CD14-positive monocyte (primary cell): ENCODE measurements around the gene OR5B17. TPM values are rescaled to one million over a fixed set of nuclear protein-coding genes. Genes with fewer than 3 reads are reported as not detected.

ENCODE experiments used
- DNase-seq, 3 donors: peaks; one replicate each; pipeline ENCODE4 v3.0.0-alpha.2; 2011 to 2022
- H2AFZ ChIP-seq: 2 replicates; pipeline ENCODE4 v1.6.0; 2012; ENCODE audit warnings: mild to moderate bottlenecking, low read depth, low read length, inconsistent platforms; ENCODE audit not compliant: insufficient read depth, poor library complexity, severe bottlenecking
- H3K27ac ChIP-seq, 2 donors: 1 replicate in 1 of 2; 2 replicates in 1 of 2; pipeline ENCODE4 v1.5.1; 2012 to 2013; ENCODE audit warnings: low read length in 2 of 2, control low read depth in 1 of 2, inconsistent platforms in 1 of 2, low read depth in 1 of 2, mild to moderate bottlenecking in 1 of 2
- H3K27me3 ChIP-seq, 2 donors: one replicate each; pipeline versions ENCODE4 v1.6.0 to v1.6.1; 2011 to 2013; ENCODE audit warnings: low read length in 2 of 2; ENCODE audit not compliant: control insufficient read depth in 2 of 2, insufficient read depth in 2 of 2
- H3K36me3 ChIP-seq, 2 donors: replicated peaks in 1 of 2; 1 replicate in 1 of 2; 2 replicates in 1 of 2; pipeline versions ENCODE4 v1.5.1 to v1.6.1; 2012 to 2013; ENCODE audit warnings: low read length in 2 of 2, control low read depth in 1 of 2, inconsistent platforms in 1 of 2, mild to moderate bottlenecking in 1 of 2; ENCODE audit not compliant: insufficient read depth in 2 of 2, control insufficient read depth in 1 of 2
- H3K4me1 ChIP-seq, 2 donors: 1 replicate in 1 of 2; 2 replicates in 1 of 2; pipeline versions ENCODE4 v1.5.1 to v1.6.1; 2012 to 2013; ENCODE audit warnings: low read length in 2 of 2, control low read depth in 1 of 2, inconsistent platforms in 1 of 2, mild to moderate bottlenecking in 1 of 2, moderate library complexity in 1 of 2; ENCODE audit not compliant: insufficient read depth in 2 of 2, control insufficient read depth in 1 of 2
- H3K4me2 ChIP-seq: replicated peaks from 2 replicates; pipeline ENCODE3; 2012; ENCODE audit warnings: low read length, moderate library complexity, mild to moderate bottlenecking; ENCODE audit not compliant: poor library complexity, severe bottlenecking; ENCODE audit errors: extremely low read depth
- H3K4me3 ChIP-seq, 3 experiments: fragments of 200-600 bp in 1 of 3; sonication (generic) in 1 of 3; replicated peaks in 1 of 3; 1 replicate in 2 of 3; 2 replicates in 1 of 3; pipeline ENCODE4 v1.5.1; 2011 to 2013; ENCODE audit warnings: low read length in 3 of 3, mild to moderate bottlenecking in 3 of 3, control low read depth in 2 of 3, low read depth in 2 of 3, inconsistent platforms in 1 of 3, moderate library complexity in 1 of 3
- H3K79me2 ChIP-seq: 2 replicates; pipeline ENCODE4 v1.6.0; 2012; ENCODE audit warnings: mild to moderate bottlenecking, control low read depth, inconsistent platforms, low read length, moderate library complexity; ENCODE audit not compliant: insufficient read depth
- H3K9ac ChIP-seq: 2 replicates; pipeline ENCODE4 v1.6.0; 2017; ENCODE audit warnings: low read length, mild to moderate bottlenecking; ENCODE audit not compliant: insufficient read depth, poor library complexity, severe bottlenecking
- H3K9me3 ChIP-seq, 2 donors: replicated peaks in 1 of 2; 1 replicate in 1 of 2; 2 replicates in 1 of 2; pipeline versions ENCODE4 v1.5.1 to v1.6.1; 2012 to 2013; ENCODE audit warnings: low read length in 2 of 2, control low read depth in 1 of 2; ENCODE audit not compliant: control insufficient read depth in 1 of 2, insufficient read depth in 1 of 2
- H4K20me1 ChIP-seq: 2 replicates; pipeline ENCODE4 v1.6.0; 2012; ENCODE audit warnings: mild to moderate bottlenecking, low read length, control low read depth, moderate library complexity; ENCODE audit not compliant: insufficient read depth
- H3K27ac Mint-ChIP-seq, 7 donors: one replicate each; pipeline ENCODE4 v1.8.0; 2020; ENCODE audit warnings: mild to moderate bottlenecking in 7 of 7, mixed read lengths in 7 of 7, moderate library complexity in 6 of 7, inconsistent platforms in 2 of 7
- H3K27me3 Mint-ChIP-seq, 3 donors: one replicate each; pipeline ENCODE4 v1.8.0; 2021 to 2022; ENCODE audit warnings: low read depth in 3 of 3, mild to moderate bottlenecking in 3 of 3, mixed read lengths in 3 of 3, moderate library complexity in 3 of 3, inconsistent platforms in 1 of 3
- H3K36me3 Mint-ChIP-seq, 2 donors: one replicate each; pipeline ENCODE4 v1.8.0; 2020; ENCODE audit warnings: mixed read lengths in 2 of 2, inconsistent platforms in 1 of 2, mild to moderate bottlenecking in 1 of 2
- H3K4me1 Mint-ChIP-seq: one replicate; pipeline ENCODE4 v1.8.0; 2020; ENCODE audit warnings: mild to moderate bottlenecking, mixed read lengths
- H3K4me3 Mint-ChIP-seq, 2 donors: one replicate each; pipeline ENCODE4 v1.8.0; 2020; ENCODE audit warnings: mild to moderate bottlenecking in 2 of 2, mixed read lengths in 2 of 2, moderate library complexity in 1 of 2
- H3K9me3 Mint-ChIP-seq, 7 donors: one replicate each; pipeline ENCODE4 v1.8.0; 2020 to 2022; ENCODE audit warnings: mixed read lengths in 7 of 7, mild to moderate bottlenecking in 6 of 7, moderate library complexity in 6 of 7, inconsistent platforms in 2 of 7
- CTCF ChIP-seq: fragments of 200-600 bp; IDR thresholded peaks from one replicate; pipeline ENCODE4 v1.8.0; 2022; ENCODE audit warnings: antibody characterized with exemption, mild to moderate bottlenecking
- WGBS: methylation state at CpG from one replicate; pipeline ENCODE4 v1.1.5; 2013; ENCODE audit warnings: missing lambda C conversion rate; ENCODE audit not compliant: insufficient coverage; 5-methylcytosine and 5-hydroxymethylcytosine counted together
- intact Hi-C, 2 donors: fragments of 100-400 bp; cut with micrococcal nuclease; formaldehyde crosslinking; loops; one replicate each; pipeline versions ENCODE4 v1.15.0 to v1.15.1; 2023
- polyA plus RNA-seq, 3 donors: library from polyadenylated mRNA; depleted of rRNA in 1 of 3; unstranded in 2 of 3; stranded (reverse) in 1 of 3; fragments of 300-500 nt in 2 of 3; fragments of >200 nt in 1 of 3; fragmentation: Illumina TruSeq in 2 of 3; gene quantifications; 1 replicate in 2 of 3; 2 replicates in 1 of 3; pipeline ENCODE4 v1.2.3, GENCODE V29; 2012 to 2021

OR5B17 gene
- polyA plus RNA-seq, 3 donors: not detected

- H3K79me2 ChIP-seq: no peaks in the 10 kb centered on the region
- Mint-ChIP-seq H3K27ac (no peak overlapping the region), H3K4me3 (no peak overlapping the region), H3K36me3 (no peaks in the 10 kb centered on the region), H3K27me3 (no peaks in the 10 kb centered on the region), H3K9me3 (peaks cover 0 to 9% (median 3%) of the 10 kb centered on the region in 7 donors), H3K4me1 (no peaks in the 10 kb centered on the region)
- no peaks in the 10 kb centered on the region for H4K20me1 ChIP-seq
- H3K9me3 ChIP-seq: peaks cover 7 to 10% of the 10 kb centered on the region in 2 donors
- no peak overlapping the region for H3K9ac ChIP-seq
- no peaks in the 10 kb centered on the region for H3K27me3 ChIP-seq
- no peak overlapping the region for H3K27ac ChIP-seq
- DNase-seq: no peak
- no peaks in the 10 kb centered on the region for H3K36me3 ChIP-seq
- no peak overlapping the region for H2AFZ ChIP-seq
- WGBS: no CpG with 5 or more reads among the region's 2 CpGs
- no peak overlapping the region for H3K4me2 ChIP-seq
- no peaks in the 10 kb centered on the region for H3K4me1 ChIP-seq
- intact Hi-C loops: no loop called here
- no peak for TF ChIP-seq CTCF
- no peak overlapping the region for H3K4me3 ChIP-seq
Observed at GRCh38 chr11:58395581-58395980, 36.7 kb upstream of the OR5B17 start.

GRCh38 chr11:58394195-58394594, 35.3 kb upstream of the OR5B17 start:
- Histone ChIP-seq H3K4me1 (no peaks in the 10 kb centered on the region), H4K20me1 (no peaks in the 10 kb centered on the region), H3K27ac (no peak overlapping the region), H3K79me2 (no peaks in the 10 kb centered on the region), H3K36me3 (no peaks in the 10 kb centered on the region), H3K9me3 (peaks cover 7 to 13% of the 10 kb centered on the region in 2 donors), H3K4me3 (no peak overlapping the region), H2AFZ (no peak overlapping the region), H3K9ac (no peak overlapping the region), H3K27me3 (no peaks in the 10 kb centered on the region), H3K4me2 (no peak overlapping the region)
- Mint-ChIP-seq H3K36me3 (no peaks in the 10 kb centered on the region), H3K4me3 (no peak overlapping the region), H3K27me3 (no peaks in the 10 kb centered on the region), H3K4me1 (no peaks in the 10 kb centered on the region), H3K27ac (no peak overlapping the region), H3K9me3 (peaks cover 0 to 10% (median 5%) of the 10 kb centered on the region in 7 donors)
- TF ChIP-seq CTCF: no peak
- intact Hi-C loops: no loop called here
- DNase-seq: no peak
